ENCODE results near the gene MAP3K1.
"Not testable (repeated sequence)": the region's sequence is repeated elsewhere in the genome, so short reads cannot be mapped to it uniquely, and the experiment has no call there.

Gene MAP3K1

GRCh38 chr5:56821868-56822267 is 6.5 kb downstream of the MAP3K1 start:
- peaks cover 52% of the 10 kb centered on the region for H3K36me3 Mint-ChIP-seq (ENCODE audit: low read depth)
- H3K9me3 Mint-ChIP-seq; intact Hi-C loops (cut with micrococcal nuclease); H3K27me3 Mint-ChIP-seq; H3K27ac Mint-ChIP-seq; H3K4me3 Mint-ChIP-seq: not testable (repeated sequence)
- H3K4me1 Mint-ChIP-seq (ENCODE audit: low read depth) = peaks cover 66% of the 10 kb centered on the region

- Mint-ChIP-seq H3K9me3 (no peaks in the 10 kb centered on the region), H3K27ac (peak overlapping the region; percentile 70), H3K27me3 (no peaks in the 10 kb centered on the region), H3K36me3 (ENCODE audit: low read depth) (peaks cover 51% of the 10 kb centered on the region), H3K4me3 (peak overlapping the region; percentile 59), H3K4me1 (ENCODE audit: low read depth) (peaks cover 73% of the 10 kb centered on the region)
- intact Hi-C loops (cut with micrococcal nuclease) = no loop called here
These were observed 7.6 kb downstream of the MAP3K1 start for GRCh38 chr5:56822981-56823380.

GRCh38 chr5:56824019-56824418 is 8.7 kb downstream of the MAP3K1 start:
- intact Hi-C loops (cut with micrococcal nuclease) = no loop called here
- H3K4me3 Mint-ChIP-seq = no peak overlapping the region
- peaks cover 81% of the 10 kb centered on the region for H3K4me1 Mint-ChIP-seq (ENCODE audit: low read depth)
- no peaks in the 10 kb centered on the region for H3K27me3 Mint-ChIP-seq
- no peaks in the 10 kb centered on the region for H3K9me3 Mint-ChIP-seq
- H3K36me3 Mint-ChIP-seq (ENCODE audit: low read depth) = peaks cover 52% of the 10 kb centered on the region
- no peak overlapping the region for H3K27ac Mint-ChIP-seq

GRCh38 chr5:56825222-56825824 is 10.0 kb downstream of the MAP3K1 start:
- Mint-ChIP-seq H3K9me3 (no peaks in the 10 kb centered on the region), H3K27ac (peak overlapping the region; percentile 4), H3K27me3 (no peaks in the 10 kb centered on the region), H3K4me1 (ENCODE audit: low read depth) (peaks cover 86% of the 10 kb centered on the region), H3K4me3 (no peak overlapping the region), H3K36me3 (ENCODE audit: low read depth) (peaks cover 59% of the 10 kb centered on the region)
- intact Hi-C loops (cut with micrococcal nuclease) = no loop called here

- intact Hi-C loops (cut with micrococcal nuclease) = no loop called here
- Mint-ChIP-seq H3K27me3 (no peaks in the 10 kb centered on the region), H3K9me3 (no peaks in the 10 kb centered on the region), H3K4me3 (no peak overlapping the region), H3K4me1 (ENCODE audit: low read depth) (peaks cover 90% of the 10 kb centered on the region), H3K27ac (peak overlapping the region; percentile 61), H3K36me3 (ENCODE audit: low read depth) (peaks cover 55% of the 10 kb centered on the region)
These were observed 11.7 kb downstream of the MAP3K1 start for GRCh38 chr5:56827049-56827448.

- H3K4me3 Mint-ChIP-seq = no peak overlapping the region
- no peak overlapping the region for H3K27ac Mint-ChIP-seq
- peaks cover 87% of the 10 kb centered on the region for H3K4me1 Mint-ChIP-seq (ENCODE audit: low read depth)
- no peaks in the 10 kb centered on the region for H3K27me3 Mint-ChIP-seq
- H3K9me3 Mint-ChIP-seq = no peaks in the 10 kb centered on the region
- intact Hi-C loops (cut with micrococcal nuclease) = no loop called here
- peaks cover 46% of the 10 kb centered on the region for H3K36me3 Mint-ChIP-seq (ENCODE audit: low read depth)
These were observed 12.6 kb downstream of the MAP3K1 start for GRCh38 chr5:56827924-56828323.

- peaks cover 40% of the 10 kb centered on the region for H3K36me3 Mint-ChIP-seq (ENCODE audit: low read depth)
- no peaks in the 10 kb centered on the region for H3K27me3 Mint-ChIP-seq
- H3K27ac Mint-ChIP-seq = peak overlapping the region; percentile 65
- intact Hi-C loops (cut with micrococcal nuclease) = no loop called here
- H3K4me1 Mint-ChIP-seq (ENCODE audit: low read depth) = peaks cover 89% of the 10 kb centered on the region
- no peaks in the 10 kb centered on the region for H3K9me3 Mint-ChIP-seq
- no peak overlapping the region for H3K4me3 Mint-ChIP-seq
These were observed 14.0 kb downstream of the MAP3K1 start for GRCh38 chr5:56829137-56829908.

- peaks cover 22% of the 10 kb centered on the region for H3K36me3 Mint-ChIP-seq (ENCODE audit: low read depth)
- intact Hi-C loops (cut with micrococcal nuclease) = no loop called here
- H3K9me3 Mint-ChIP-seq = no peaks in the 10 kb centered on the region
- peaks cover 86% of the 10 kb centered on the region for H3K4me1 Mint-ChIP-seq (ENCODE audit: low read depth)
- no peak overlapping the region for H3K27ac Mint-ChIP-seq
- no peak overlapping the region for H3K4me3 Mint-ChIP-seq
- H3K27me3 Mint-ChIP-seq = no peaks in the 10 kb centered on the region
These were observed 16.4 kb downstream of the MAP3K1 start for GRCh38 chr5:56831773-56832172.

- H3K4me3 Mint-ChIP-seq = no peak overlapping the region
These were observed 18.0 kb downstream of the MAP3K1 start for GRCh38 chr5:56833325-56833724.

GRCh38 chr5:56837381-56837780 is 22.0 kb downstream of the MAP3K1 start:
- H3K36me3 Mint-ChIP-seq (ENCODE audit: low read depth) = peaks cover 11% of the 10 kb centered on the region
- H3K4me1 Mint-ChIP-seq (ENCODE audit: low read depth) = peaks cover 82% of the 10 kb centered on the region
- peak overlapping the region; percentile 74 for H3K27ac Mint-ChIP-seq
- H3K9me3 Mint-ChIP-seq = no peaks in the 10 kb centered on the region
- intact Hi-C loops (cut with micrococcal nuclease) = loop anchor here (5.0 kb wide), 1 partner anchor 360 kb away; no protein-coding TSS in a partner anchor
- H3K27me3 Mint-ChIP-seq = no peaks in the 10 kb centered on the region
- H3K4me3 Mint-ChIP-seq = no peak overlapping the region

More at GRCh38 chr5:56833325-56833724, 18.0 kb downstream of the MAP3K1 start:
- no peaks in the 10 kb centered on the region for H3K27me3 Mint-ChIP-seq
- H3K9me3 Mint-ChIP-seq = no peaks in the 10 kb centered on the region
- peak overlapping the region; percentile 60 for H3K27ac Mint-ChIP-seq
- peaks cover 16% of the 10 kb centered on the region for H3K36me3 Mint-ChIP-seq (ENCODE audit: low read depth)
- H3K4me1 Mint-ChIP-seq (ENCODE audit: low read depth) = peaks cover 90% of the 10 kb centered on the region
- intact Hi-C loops (cut with micrococcal nuclease) = no loop called here

GRCh38 chr5:56837956-56838355 is 22.6 kb downstream of the MAP3K1 start:
- H3K4me1 Mint-ChIP-seq (ENCODE audit: low read depth) = peaks cover 82% of the 10 kb centered on the region
- intact Hi-C loops (cut with micrococcal nuclease) = loop anchor here (1.0 to 5.0 kb wide), 2 partner anchors 361 to 568 kb away; no protein-coding TSS in a partner anchor
- no peaks in the 10 kb centered on the region for H3K9me3 Mint-ChIP-seq
- H3K4me3 Mint-ChIP-seq = no peak overlapping the region
- H3K27me3 Mint-ChIP-seq = no peaks in the 10 kb centered on the region
- H3K36me3 Mint-ChIP-seq (ENCODE audit: low read depth) = peaks cover 13% of the 10 kb centered on the region
- peak overlapping the region; percentile 74 for H3K27ac Mint-ChIP-seq

GRCh38 chr5:56838409-56839039 is 23.2 kb downstream of the MAP3K1 start:
- intact Hi-C loops (cut with micrococcal nuclease) = loop anchor here (1.0 to 5.0 kb wide), 2 partner anchors 361 to 568 kb away; no protein-coding TSS in a partner anchor
- peaks cover 81% of the 10 kb centered on the region for H3K4me1 Mint-ChIP-seq (ENCODE audit: low read depth)
- H3K4me3 Mint-ChIP-seq = no peak overlapping the region

GRCh38 chr5:56839062-56839461 is 23.7 kb downstream of the MAP3K1 start:
- Mint-ChIP-seq H3K27me3 (no peaks in the 10 kb centered on the region), H3K4me3 (no peak overlapping the region), H3K27ac (peak overlapping the region; percentile 74), H3K4me1 (ENCODE audit: low read depth) (peaks cover 76% of the 10 kb centered on the region), H3K9me3 (no peaks in the 10 kb centered on the region), H3K36me3 (ENCODE audit: low read depth) (peaks cover 21% of the 10 kb centered on the region)
- intact Hi-C loops (cut with micrococcal nuclease) = loop anchor here (5.0 kb wide), 1 partner anchor 362 kb away; no protein-coding TSS in a partner anchor

More at GRCh38 chr5:56838409-56839039, 23.2 kb downstream of the MAP3K1 start:
- Mint-ChIP-seq H3K9me3 (no peaks in the 10 kb centered on the region), H3K27me3 (no peaks in the 10 kb centered on the region), H3K27ac (peak overlapping the region; percentile 74), H3K36me3 (ENCODE audit: low read depth) (peaks cover 19% of the 10 kb centered on the region)

- H3K4me1 Mint-ChIP-seq (ENCODE audit: low read depth) = peaks cover 75% of the 10 kb centered on the region
- H3K9me3 Mint-ChIP-seq = no peaks in the 10 kb centered on the region
- intact Hi-C loops (cut with micrococcal nuclease) = no loop called here
- H3K27ac Mint-ChIP-seq = peak overlapping the region; percentile 82
- H3K4me3 Mint-ChIP-seq = peak overlapping the region; percentile 45
- no peaks in the 10 kb centered on the region for H3K27me3 Mint-ChIP-seq
- H3K36me3 Mint-ChIP-seq (ENCODE audit: low read depth) = peaks cover 28% of the 10 kb centered on the region
These were observed 25.2 kb downstream of the MAP3K1 start for GRCh38 chr5:56840597-56840996.
